GM12878 (cell line): ENCODE measurements around the gene FKBP11. TPM values are rescaled to one million over a fixed set of nuclear protein-coding genes. Genes with fewer than 3 reads are reported as not detected.

ENCODE experiments used
- ATAC-seq: fragments of 200-7000 bp; cut with Tn5 transposase; 3 replicates; pipeline ENCODE4 v1.9.1; 2020; ENCODE audit warnings: mild to moderate bottlenecking, moderate library complexity
- BruUV-seq: library from RNA; stranded (reverse); fragments of 400-500 nt; replicated peaks from 2 replicates; lab custom pipeline; 2021; lab: Mats Ljungman, UMichigan
- CTCF ChIA-PET: fragments of 300-600 bp; sonication (Branson Sonifier 250); formaldehyde crosslinking; extraction: SDS; loops from one replicate; lab custom pipeline; 2021; ENCODE audit warnings: inconsistent platforms; lab: Yijun Ruan, JAX
- POLR2A ChIA-PET: fragments of 350-600 bp; formaldehyde crosslinking; extraction: SDS; loops from one replicate; lab custom pipeline; 2021; ENCODE audit warnings: inconsistent platforms; lab: Charles Lee
- RAD21 ChIA-PET: fragments of 300-600 bp; sonication (Branson Sonifier 250); formaldehyde crosslinking; loops from one replicate; lab custom pipeline; 2023; ENCODE audit warnings: antibody characterized with exemption; ENCODE audit not compliant: unreplicated experiment; lab: Charles Lee
- SMC1A ChIA-PET: fragments of 300-600 bp; sonication (Branson Sonifier 250); formaldehyde crosslinking; loops from one replicate; lab custom pipeline; 2023; ENCODE audit not compliant: unreplicated experiment, uncharacterized antibody; lab: Charles Lee
- DNase-seq: peaks from one replicate; pipeline ENCODE4 v3.0.0-alpha.2; 2011; ENCODE audit warnings: low read depth, low spot score
- FAIRE-seq: peaks from 3 replicates; lab custom pipeline; 2011; peaks lifted over from hg19 to GRCh38; lab: Jason Lieb, UNC
- H2AFZ ChIP-seq: 2 replicates; pipeline ENCODE4 v1.6.0; 2011; ENCODE audit warnings: low read depth, low read length, control low read depth; ENCODE audit not compliant: control insufficient read depth
- H3K27ac ChIP-seq: 2 replicates; pipeline ENCODE4 v1.5.1; 2011; ENCODE audit warnings: control low read depth; ENCODE audit not compliant: control insufficient read depth, insufficient read depth
- H3K27me3 ChIP-seq, 2 experiments: replicated peaks in 1 of 2; 2 replicates each; pipeline versions ENCODE4 v1.6.0 to v1.6.1; 2011; ENCODE audit warnings: low read length in 1 of 2; ENCODE audit not compliant: control insufficient read depth in 2 of 2, insufficient read depth in 2 of 2
- H3K36me3 ChIP-seq, 2 experiments: 2 replicates each; pipeline ENCODE4 v1.5.1; 2011; ENCODE audit warnings: low read length in 1 of 2; ENCODE audit not compliant: control insufficient read depth in 2 of 2, insufficient read depth in 2 of 2
- H3K4me1 ChIP-seq: 2 replicates; pipeline ENCODE4 v1.6.1; 2011; ENCODE audit warnings: mild to moderate bottlenecking, low read length, moderate library complexity, mixed read lengths; ENCODE audit not compliant: control insufficient read depth, insufficient read depth
- H3K4me2 ChIP-seq: 2 replicates; pipeline ENCODE4 v1.6.0; 2011; ENCODE audit warnings: control low read depth; ENCODE audit not compliant: control insufficient read depth, insufficient read depth
- H3K4me3 ChIP-seq: fragments of 200-600 bp; sonication (generic); 2 replicates; pipeline ENCODE4 v1.5.1; 2016
- H3K79me2 ChIP-seq: 2 replicates; pipeline ENCODE4 v1.6.0; 2011; ENCODE audit warnings: low read length; ENCODE audit not compliant: control insufficient read depth, insufficient read depth
- H3K9ac ChIP-seq: 2 replicates; pipeline ENCODE4 v1.8.0; 2011; ENCODE audit warnings: low read length, control low read depth, mixed read lengths; ENCODE audit not compliant: control insufficient read depth, insufficient read depth
- H3K9me3 ChIP-seq: replicated peaks from 3 replicates; pipeline ENCODE4 v1.5.1; 2011; ENCODE audit warnings: mild to moderate bottlenecking, low read length; ENCODE audit not compliant: control insufficient read depth, insufficient read depth
- H4K20me1 ChIP-seq: 2 replicates; pipeline ENCODE4 v1.6.0; 2011; ENCODE audit not compliant: control insufficient read depth, insufficient read depth
- BHLHE40 ChIP-seq, 2 experiments: fragments of 450-650 bp in 1 of 2; IDR thresholded peaks; 2 replicates each; pipeline ENCODE4 v1.6.1; 2011 to 2017; ENCODE audit warnings: low read depth in 2 of 2, borderline replicate concordance in 1 of 2, improper control_type of control experiment in 1 of 2, low read length in 1 of 2, mild to moderate bottlenecking in 1 of 2
- CREB1 ChIP-seq: IDR thresholded peaks from 2 replicates; pipeline ENCODE4 v1.6.1; 2012; ENCODE audit warnings: low read depth, mild to moderate bottlenecking, inconsistent platforms
- ELK1 ChIP-seq: IDR thresholded peaks from 2 replicates; pipeline ENCODE4 v1.6.1; 2012; ENCODE audit warnings: low read depth, low read length, improper control_type of control experiment
- KDM1A ChIP-seq: fragments of 200-600 bp; sonication (generic); IDR thresholded peaks from 2 replicates; pipeline ENCODE4 v1.6.1; 2016; ENCODE audit warnings: borderline replicate concordance
- MXI1 ChIP-seq: fragments of 150-350 bp; IDR thresholded peaks from 2 replicates; pipeline ENCODE4 v1.6.1; 2011; ENCODE audit warnings: low read depth, mild to moderate bottlenecking, inconsistent platforms, low read length, improper control_type of control experiment
- POLR2AphosphoS5 ChIP-seq: IDR thresholded peaks from 2 replicates; pipeline ENCODE4 v1.6.1; 2011; ENCODE audit warnings: mild to moderate bottlenecking, low read length, inconsistent platforms
- RELB ChIP-seq: fragments of 450-650 bp; IDR thresholded peaks from 2 replicates; pipeline ENCODE4 v1.6.1; 2017; ENCODE audit warnings: low read depth, mild to moderate bottlenecking, moderate library complexity
- SKIL ChIP-seq: fragments of 450-650 bp; IDR thresholded peaks from 2 replicates; pipeline ENCODE4 v1.6.1; 2017; ENCODE audit warnings: mild to moderate bottlenecking, low read depth, inconsistent platforms; ENCODE audit not compliant: poor library complexity, severe bottlenecking
- SP1 ChIP-seq: IDR thresholded peaks from one replicate; pipeline ENCODE4 v1.6.1; 2011; ENCODE audit warnings: low read depth, low read length
- TCF12 ChIP-seq: IDR thresholded peaks from 2 replicates; pipeline ENCODE4 v1.6.1; 2011; ENCODE audit warnings: low read depth, mild to moderate bottlenecking, low read length
- WGBS: methylation state at CpG from one replicate; pipeline ENCODE4 v1.1.6; 2016; ENCODE audit warnings: low lambda C conversion rate; ENCODE audit not compliant: insufficient replicate concordance, insufficient coverage; ENCODE audit errors: missing lambda C conversion rate; 5-methylcytosine and 5-hydroxymethylcytosine counted together
- in situ Hi-C: fragments of 300-500 bp; cut with MboI; formaldehyde crosslinking; loops from 9 replicates; pipeline ENCODE4 v1.14.3; 2018; ENCODE audit warnings: mixed read lengths
- intact Hi-C: fragments of 100-400 bp; cut with micrococcal nuclease; formaldehyde crosslinking; loops from one replicate; pipeline ENCODE4 v1.14.2; 2022; ENCODE audit not compliant: unreplicated experiment
- polyA plus RNA-seq, 11 experiments: library from polyadenylated mRNA; depleted of rRNA in 4 of 11; unstranded in 6 of 11; stranded (reverse) in 5 of 11; fragments of >200 nt; fragmentation: Nextera tagmentation in 4 of 11; fragmentation: Illumina TruSeq in 1 of 11; extraction: Ambion mirVana in 4 of 11; extraction: Trizol in 1 of 11; gene quantifications; 1 replicate in 1 of 11; 2 replicates in 10 of 11; pipeline versions ENCODE4 v1.2.1 to v1.2.3, GENCODE V29; 2011 to 2016; ENCODE audit warnings: inconsistent platforms in 2 of 11, missing spikeins in 2 of 11, low read depth in 1 of 11
- total RNA-seq, 4 experiments: library from RNA; depleted of rRNA in 3 of 4; stranded (reverse); fragments of >200 nt in 3 of 4; fragmentation: Illumina TruSeq in 1 of 4; extraction: Trizol in 1 of 4; gene quantifications; 2 replicates each; pipeline versions ENCODE4 v1.2.1 to v1.2.3, GENCODE V29; 2013 to 2021
- TF ChIP-seq, protein P1 (sequence below): fragments of 450-650 bp; formaldehyde crosslinking; IDR thresholded peaks from 2 replicates; pipeline ENCODE4 v1.4.0; 2020; ENCODE audit warnings: mild to moderate bottlenecking, moderate library complexity

Gene FKBP11
- total and polyA plus RNA-seq, 10 of the 15 experiments (the other 5 are each of a cell fraction or from before 2014, with no cell fraction given), result 25.0 to 135 (median 56.5) TPM

DNA sequence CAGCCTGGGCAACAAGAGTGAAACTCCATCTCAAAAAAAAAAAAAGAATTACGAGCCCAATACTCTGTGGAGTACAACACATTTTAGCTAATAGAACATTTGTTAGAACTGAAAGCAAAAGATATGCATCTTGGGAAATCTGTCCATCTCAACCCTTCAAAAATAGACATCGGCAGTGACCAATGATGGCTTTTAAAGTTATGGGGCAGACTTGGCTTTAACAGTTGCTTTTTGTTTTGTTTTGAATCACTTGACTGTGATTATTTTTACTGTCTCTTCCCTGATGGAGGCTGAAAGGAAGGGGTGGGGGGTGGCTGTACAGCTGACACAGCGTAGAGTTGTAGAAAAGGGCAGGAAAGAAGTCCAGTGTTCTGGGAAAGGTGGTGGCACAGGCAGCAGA, 2.2 kb downstream of the FKBP11 start (continued):
- TF ChIP-seq ELK1, result no peak

DNA sequence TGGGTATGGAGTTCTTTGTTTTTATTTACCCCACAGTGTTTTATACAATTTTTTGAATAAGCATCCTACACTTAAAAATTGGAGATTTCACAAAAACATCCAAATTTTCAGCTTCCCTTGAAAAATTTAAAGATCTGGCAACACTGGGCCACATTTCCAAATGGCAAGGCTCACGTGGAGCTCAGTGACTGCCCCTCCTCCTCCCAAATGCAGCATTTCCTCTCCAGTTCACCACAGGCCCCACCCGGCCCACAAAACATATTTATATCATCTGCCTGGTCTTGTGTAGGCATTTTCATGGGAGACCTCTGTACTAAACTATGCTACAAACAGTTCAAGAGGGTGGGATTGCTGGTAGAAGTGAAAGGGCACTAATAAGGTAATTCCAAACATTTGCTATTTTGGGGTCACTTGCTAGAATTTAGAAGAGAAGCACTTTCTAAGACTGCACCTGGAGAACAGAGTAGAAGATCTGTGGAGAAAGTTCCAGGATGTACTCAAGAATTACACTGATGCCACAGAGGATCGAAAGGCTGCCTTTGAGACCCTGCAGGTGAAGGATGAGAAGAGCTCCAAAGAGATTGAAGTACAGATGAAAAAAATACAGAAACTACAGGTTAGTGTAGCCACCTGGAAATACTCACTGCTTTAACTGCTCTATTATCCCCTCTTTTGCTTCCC, 7.3 kb downstream of the FKBP11 start:
- Histone ChIP-seq H3K9ac (no peak overlapping the region), H2AFZ (peak overlapping the region; percentile 47), H3K4me2 (0 out of 2 replicates have a peak overlapping the region, but pooled peaks have one; percentile 15), H3K79me2 (no peaks in the 10 kb centered on the region), H3K4me1 (peaks cover 7% of the 10 kb centered on the region), H3K27me3 (no peaks in the 10 kb centered on the region), H3K27ac (no peak overlapping the region), H3K36me3 (no peaks in the 10 kb centered on the region; a peak in 1 of 4 replicates), H3K9me3 (no peaks in the 10 kb centered on the region), H4K20me1 (no peaks in the 10 kb centered on the region), H3K4me3 (no peak overlapping the region)
- intact Hi-C loops, result no loop called here
- no peak for TF ChIP-seq CREB1
- TF ChIP-seq BHLHE40 (IDR thresholded peaks at IDR 0.05; ENCODE audit: borderline replicate concordance in 1 of 2, low read depth in 2 of 2, low read length in 1 of 2), result no peak
- no peak for TF ChIP-seq MXI1
- TF ChIP-seq, protein P1, sequence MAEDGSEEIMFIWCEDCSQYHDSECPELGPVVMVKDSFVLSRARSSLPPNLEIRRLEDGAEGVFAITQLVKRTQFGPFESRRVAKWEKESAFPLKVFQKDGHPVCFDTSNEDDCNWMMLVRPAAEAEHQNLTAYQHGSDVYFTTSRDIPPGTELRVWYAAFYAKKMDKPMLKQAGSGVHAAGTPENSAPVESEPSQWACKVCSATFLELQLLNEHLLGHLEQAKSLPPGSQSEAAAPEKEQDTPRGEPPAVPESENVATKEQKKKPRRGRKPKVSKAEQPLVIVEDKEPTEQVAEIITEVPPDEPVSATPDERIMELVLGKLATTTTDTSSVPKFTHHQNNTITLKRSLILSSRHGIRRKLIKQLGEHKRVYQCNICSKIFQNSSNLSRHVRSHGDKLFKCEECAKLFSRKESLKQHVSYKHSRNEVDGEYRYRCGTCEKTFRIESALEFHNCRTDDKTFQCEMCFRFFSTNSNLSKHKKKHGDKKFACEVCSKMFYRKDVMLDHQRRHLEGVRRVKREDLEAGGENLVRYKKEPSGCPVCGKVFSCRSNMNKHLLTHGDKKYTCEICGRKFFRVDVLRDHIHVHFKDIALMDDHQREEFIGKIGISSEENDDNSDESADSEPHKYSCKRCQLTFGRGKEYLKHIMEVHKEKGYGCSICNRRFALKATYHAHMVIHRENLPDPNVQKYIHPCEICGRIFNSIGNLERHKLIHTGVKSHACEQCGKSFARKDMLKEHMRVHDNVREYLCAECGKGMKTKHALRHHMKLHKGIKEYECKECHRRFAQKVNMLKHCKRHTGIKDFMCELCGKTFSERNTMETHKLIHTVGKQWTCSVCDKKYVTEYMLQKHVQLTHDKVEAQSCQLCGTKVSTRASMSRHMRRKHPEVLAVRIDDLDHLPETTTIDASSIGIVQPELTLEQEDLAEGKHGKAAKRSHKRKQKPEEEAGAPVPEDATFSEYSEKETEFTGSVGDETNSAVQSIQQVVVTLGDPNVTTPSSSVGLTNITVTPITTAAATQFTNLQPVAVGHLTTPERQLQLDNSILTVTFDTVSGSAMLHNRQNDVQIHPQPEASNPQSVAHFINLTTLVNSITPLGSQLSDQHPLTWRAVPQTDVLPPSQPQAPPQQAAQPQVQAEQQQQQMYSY (CRISPR knock-in tag), result no peak
- TF ChIP-seq POLR2AphosphoS5, result no peak
- TF ChIP-seq SKIL, result no peak
- no peak for TF ChIP-seq KDM1A
- TF ChIP-seq SP1, result no peak
- TF ChIP-seq RELB, result no peak
- TF ChIP-seq TCF12, result no peak
- SMC1A ChIA-PET, result interaction anchor here (1.0 to 1.4 kb wide), 3 partner anchors 14 to 65 kb away, joined by 4 to 5 read pairs (median 4); a partner anchor contains a TSS
- 33% methylated on average over 3 of the region's 3 CpGs for WGBS
- CTCF ChIA-PET, result interaction anchor here (1.2 to 1.9 kb wide), 2 partner anchors 13 to 15 kb away, joined by 4 to 13 read pairs; a partner anchor contains a TSS
- RAD21 ChIA-PET, result interaction anchor here (1.3 kb wide), 1 partner anchor 65 kb away, joined by 4 read pairs; no protein-coding TSS in a partner anchor
- no peak for FAIRE-seq
- no peak for ATAC-seq
- BruUV-seq, result no TSS peak
- in situ Hi-C loops, result no loop called here
- no peak for DNase-seq
- POLR2A ChIA-PET, result no interaction called here
